ENCODE results near the gene HIRIP3.
A peak's percentile ranks its signal among the peaks of the same experiment; 100 is the strongest.
"Not testable (repeated sequence)": the region's sequence is repeated elsewhere in the genome, so short reads cannot be mapped to it uniquely, and the experiment has no call there.

The HIRIP3 gene

GRCh38 chr16:29959821-29960220 lies 35.6 kb downstream of the HIRIP3 start:
- DNase-seq (ENCODE audit: low spot score) = not testable (repeated sequence)

- no peak for DNase-seq (ENCODE audit: low spot score)
These were observed 36.1 kb downstream of the HIRIP3 start for GRCh38 chr16:29959293-29959692.

- DNase-seq (ENCODE audit: low spot score) = no peak
These were observed 36.7 kb downstream of the HIRIP3 start for GRCh38 chr16:29958756-29959155.

GRCh38 chr16:29951625-29952365 lies 43.6 kb downstream of the HIRIP3 start:
- no peak for DNase-seq (ENCODE audit: low spot score)

GRCh38 chr16:29950806-29951461 lies 44.5 kb downstream of the HIRIP3 start:
- DNase-seq (ENCODE audit: low spot score) = no peak

- no peak for DNase-seq (ENCODE audit: low spot score)
These were observed 47.5 kb downstream of the HIRIP3 start for GRCh38 chr16:29947897-29948296.

GRCh38 chr16:29943846-29944799 lies 51.3 kb downstream of the HIRIP3 start:
- peak; percentile 86 for DNase-seq (ENCODE audit: low spot score)
